ENCODE data around the gene ICA1.

Gene ICA1

GRCh38 chr7:8157296-8157695 lies 104.7 kb downstream of the ICA1 start:
- no peak for DNase-seq

GRCh38 chr7:8155836-8156235 lies 106.1 kb downstream of the ICA1 start:
- DNase-seq, result no peak

GRCh38 chr7:8154272-8154671 lies 107.7 kb downstream of the ICA1 start:
- no peak for DNase-seq

- DNase-seq, result no peak
Observed at GRCh38 chr7:8152489-8153192, 109.3 kb downstream of the ICA1 start.

GRCh38 chr7:8151161-8151725 lies 110.7 kb downstream of the ICA1 start:
- no peak for DNase-seq

GRCh38 chr7:8149222-8149621 lies 112.7 kb downstream of the ICA1 start:
- DNase-seq, result no peak

- no peak for DNase-seq
Observed at GRCh38 chr7:8147760-8148463, 114.1 kb downstream of the ICA1 start.

GRCh38 chr7:8146788-8147413 lies 115.1 kb downstream of the ICA1 start:
- DNase-seq, result no peak

GRCh38 chr7:8146106-8146787 lies 115.7 kb downstream of the ICA1 start:
- DNase-seq, result no peak

GRCh38 chr7:8144856-8145255 lies 117.1 kb downstream of the ICA1 start:
- DNase-seq, result no peak

- DNase-seq, result no peak
Observed at GRCh38 chr7:8143151-8143874, 118.7 kb downstream of the ICA1 start.

- no peak for DNase-seq
Observed at GRCh38 chr7:8142477-8142876, 119.5 kb downstream of the ICA1 start.

GRCh38 chr7:8141070-8141469 lies 120.9 kb downstream of the ICA1 start:
- no peak for DNase-seq

- no peak for DNase-seq
Observed at GRCh38 chr7:8136051-8136730, 125.8 kb downstream of the ICA1 start.

GRCh38 chr7:8135417-8135816 lies 126.5 kb downstream of the ICA1 start:
- DNase-seq, result no peak

- DNase-seq, result no peak
Observed at GRCh38 chr7:8134089-8134733, 127.8 kb downstream of the ICA1 start.

GRCh38 chr7:8133188-8133848 lies 128.6 kb downstream of the ICA1 start:
- no peak for DNase-seq

GRCh38 chr7:8131694-8132605 lies 130.0 kb downstream of the ICA1 start:
- DNase-seq, result peak; percentile 73

- no peak for DNase-seq
Observed at GRCh38 chr7:8130663-8131062, 131.3 kb downstream of the ICA1 start.

GRCh38 chr7:8129318-8129659 lies 132.7 kb downstream of the ICA1 start:
- no peak for DNase-seq

All from OCI-M1 (cell line).